GM21619 (cell line): ENCODE results near the gene GRIN1.

Experiments
- ATAC-seq: cut with Tn5 transposase; IDR thresholded peaks from one replicate; pipeline ENCODE4 v1.9.1; 2021; ENCODE audit not compliant: unreplicated experiment

Gene GRIN1

GRCh38 chr9:137161558-137162486, 22.9 kb downstream of the GRIN1 start:
- no peak for ATAC-seq

- no peak for ATAC-seq
These were observed 23.8 kb downstream of the GRIN1 start for GRCh38 chr9:137162505-137163364.

GRCh38 chr9:137163365-137163715, 24.4 kb downstream of the GRIN1 start:
- ATAC-seq, result no peak

- no peak for ATAC-seq
These were observed 24.9 kb downstream of the GRIN1 start for GRCh38 chr9:137163805-137164204.

GRCh38 chr9:137164370-137165249, 25.7 kb downstream of the GRIN1 start:
- ATAC-seq, result no peak

- no peak for ATAC-seq
These were observed 26.4 kb downstream of the GRIN1 start for GRCh38 chr9:137165250-137165836.

- ATAC-seq, result no peak
These were observed 27.7 kb downstream of the GRIN1 start for GRCh38 chr9:137166380-137167229.

- no peak for ATAC-seq
These were observed 28.4 kb downstream of the GRIN1 start for GRCh38 chr9:137167277-137167746.

GRCh38 chr9:137167747-137168572, 29.0 kb downstream of the GRIN1 start:
- ATAC-seq, result no peak

GRCh38 chr9:137168573-137168903, 29.6 kb downstream of the GRIN1 start:
- no peak for ATAC-seq

GRCh38 chr9:137168904-137169856, 30.2 kb downstream of the GRIN1 start:
- ATAC-seq, result no peak

- no peak for ATAC-seq
These were observed 31.0 kb downstream of the GRIN1 start, which contains the start of gene LRRC26 for GRCh38 chr9:137169896-137170358. Gene LRRC26, minus strand, starts transcription at chr9:137170051. Its CDS starts 108 bp downstream, at chr9:137169943.

- no peak for ATAC-seq
These were observed 31.7 kb downstream of the GRIN1 start for GRCh38 chr9:137170486-137171148.

GRCh38 chr9:137171149-137171900, 32.4 kb downstream of the GRIN1 start:
- ATAC-seq, result no peak

- ATAC-seq, result no peak
These were observed 34.2 kb downstream of the GRIN1 start for GRCh38 chr9:137172901-137173795.
